CD8-positive, alpha-beta memory T cell (primary cell): ENCODE measurements around the gene TTC28. TPM values are rescaled to one million over a fixed set of nuclear protein-coding genes. Genes with fewer than 3 reads are reported as not detected.

Experiments
- CTCF ChIA-PET: fragments of 350-600 bp; sonication (Branson Sonifier 250); formaldehyde crosslinking; loops from one replicate; lab custom pipeline; 2021; ENCODE audit warnings: antibody characterized with exemption; lab: Charles Lee
- POLR2A ChIA-PET: fragments of 350-600 bp; sonication (Branson Sonifier 250); formaldehyde crosslinking; loops from one replicate; lab custom pipeline; 2021; ENCODE audit warnings: antibody characterized with exemption; lab: Charles Lee
- DNase-seq, 5 donors: peaks; one replicate each; pipeline versions ENCODE4 v3.0.0 to v3.0.0-alpha.2; 2020 to 2022; ENCODE audit warnings: mixed read lengths in 1 of 5
- H3K27ac ChIP-seq: one replicate; pipeline ENCODE4 v1.7.0; 2013; ENCODE audit warnings: low read depth, mild to moderate bottlenecking, low read length, moderate library complexity
- H3K27me3 ChIP-seq: 2 replicates; pipeline ENCODE4 v1.7.0; 2013; ENCODE audit warnings: low read length, mild to moderate bottlenecking; ENCODE audit not compliant: insufficient read depth, poor library complexity, severe bottlenecking
- H3K36me3 ChIP-seq: 2 replicates; pipeline ENCODE4 v1.7.0; 2013; ENCODE audit warnings: mild to moderate bottlenecking, low read length, moderate library complexity; ENCODE audit not compliant: insufficient read depth
- H3K4me1 ChIP-seq: 2 replicates; pipeline ENCODE4 v1.7.0; 2013; ENCODE audit warnings: mild to moderate bottlenecking, low read length, moderate library complexity; ENCODE audit not compliant: insufficient read depth
- H3K4me3 ChIP-seq: 2 replicates; pipeline ENCODE4 v1.7.0; 2013; ENCODE audit warnings: mild to moderate bottlenecking, low read length
- H3K9me3 ChIP-seq: 2 replicates; pipeline ENCODE4 v1.7.0; 2013; ENCODE audit warnings: mild to moderate bottlenecking, low read length
- H3K27ac Mint-ChIP-seq, 8 donors: one replicate each; pipeline ENCODE4 v1.8.0; 2020 to 2021; ENCODE audit warnings: mixed read lengths in 8 of 8, mild to moderate bottlenecking in 6 of 8, inconsistent platforms in 3 of 8, moderate library complexity in 3 of 8
- H3K27me3 Mint-ChIP-seq, 2 donors: one replicate each; pipeline ENCODE4 v1.8.0; 2020 to 2021; ENCODE audit warnings: mixed read lengths in 2 of 2, mild to moderate bottlenecking in 1 of 2, moderate library complexity in 1 of 2
- H3K36me3 Mint-ChIP-seq, 3 donors: one replicate each; pipeline ENCODE4 v1.8.0; 2020 to 2021; ENCODE audit warnings: mixed read lengths in 3 of 3, inconsistent platforms in 1 of 3, mild to moderate bottlenecking in 1 of 3
- H3K4me1 Mint-ChIP-seq, 3 donors: one replicate each; pipeline ENCODE4 v1.8.0; 2020 to 2021; ENCODE audit warnings: mixed read lengths in 3 of 3, inconsistent platforms in 1 of 3, mild to moderate bottlenecking in 1 of 3
- H3K4me3 Mint-ChIP-seq, 7 donors: one replicate each; pipeline ENCODE4 v1.8.0; 2020 to 2021; ENCODE audit warnings: mixed read lengths in 7 of 7, mild to moderate bottlenecking in 6 of 7, moderate library complexity in 4 of 7, inconsistent platforms in 2 of 7
- H3K9me3 Mint-ChIP-seq, 5 donors: one replicate each; pipeline ENCODE4 v1.8.0; 2020 to 2022; ENCODE audit warnings: mixed read lengths in 5 of 5, mild to moderate bottlenecking in 3 of 5, moderate library complexity in 2 of 5, inconsistent platforms in 1 of 5
- polyA plus RNA-seq: library from polyadenylated mRNA; unstranded; fragments of 300-500 nt; fragmentation: Illumina TruSeq; gene quantifications from one replicate; pipeline ENCODE4 v1.2.3, GENCODE V29; 2021
- total RNA-seq, 2 experiments: library from RNA; stranded (reverse); gene quantifications; one replicate each; pipeline ENCODE4 v1.2.3, GENCODE V29; 2021

TTC28 gene
- total and polyA plus RNA-seq, 3 experiments from 2014 or later = 0.24 to 0.60 (median 0.51) TPM

DNA sequence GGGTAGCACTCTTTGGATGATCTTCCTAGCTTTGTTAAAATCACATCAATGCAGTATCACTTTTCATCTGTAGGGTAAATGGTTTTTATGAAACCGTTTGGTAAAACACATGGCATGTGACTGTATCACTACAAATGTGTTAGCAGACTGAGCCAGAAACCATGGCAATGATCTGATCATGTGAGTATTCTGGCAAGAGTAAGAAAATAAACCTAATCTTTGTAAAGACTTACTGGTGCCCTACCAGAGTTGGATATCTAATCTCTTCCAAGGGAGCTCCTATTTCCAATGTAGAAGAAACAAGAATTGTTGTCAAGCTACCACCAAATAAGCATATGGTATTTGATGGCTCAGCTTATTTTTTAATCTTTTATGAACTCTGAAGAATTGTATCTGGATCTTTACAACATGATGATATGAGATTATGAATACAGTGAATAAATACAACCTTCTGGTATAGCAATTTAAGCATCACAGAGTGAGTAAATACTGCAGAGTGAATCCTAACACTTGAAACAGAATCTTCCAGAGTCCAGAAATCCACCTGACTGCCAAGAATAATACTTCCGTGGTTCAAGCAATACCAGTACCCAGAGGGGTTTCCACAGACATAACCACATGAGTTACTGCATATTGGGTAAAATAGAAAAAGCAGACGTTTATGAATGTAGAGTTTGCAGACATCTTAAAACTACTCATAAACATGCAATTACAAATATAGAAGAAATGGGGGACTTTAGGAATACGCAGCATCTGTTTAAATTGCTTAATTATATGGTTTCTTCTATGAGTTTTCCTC is 238.8 kb downstream of the TTC28 start:
- DNase-seq = no peak
- Mint-ChIP-seq H3K9me3 (no peaks in the 10 kb centered on the region), H3K4me3 (no peak overlapping the region), H3K4me1 (peaks cover 7 to 17% (median 12%) of the 10 kb centered on the region in 3 donors), H3K27me3 (peaks cover 35 to 57% of the 10 kb centered on the region in 2 donors), H3K27ac (no peak overlapping the region), H3K36me3 (no peaks in the 10 kb centered on the region)
- Histone ChIP-seq H3K4me1 (peaks cover 5% of the 10 kb centered on the region), H3K4me3 (no peak overlapping the region), H3K9me3 (no peaks in the 10 kb centered on the region), H3K27ac (no peak overlapping the region), H3K36me3 (no peaks in the 10 kb centered on the region), H3K27me3 (no peaks in the 10 kb centered on the region)
- CTCF ChIA-PET = no interaction called here
- POLR2A ChIA-PET = no interaction called here

DNA sequence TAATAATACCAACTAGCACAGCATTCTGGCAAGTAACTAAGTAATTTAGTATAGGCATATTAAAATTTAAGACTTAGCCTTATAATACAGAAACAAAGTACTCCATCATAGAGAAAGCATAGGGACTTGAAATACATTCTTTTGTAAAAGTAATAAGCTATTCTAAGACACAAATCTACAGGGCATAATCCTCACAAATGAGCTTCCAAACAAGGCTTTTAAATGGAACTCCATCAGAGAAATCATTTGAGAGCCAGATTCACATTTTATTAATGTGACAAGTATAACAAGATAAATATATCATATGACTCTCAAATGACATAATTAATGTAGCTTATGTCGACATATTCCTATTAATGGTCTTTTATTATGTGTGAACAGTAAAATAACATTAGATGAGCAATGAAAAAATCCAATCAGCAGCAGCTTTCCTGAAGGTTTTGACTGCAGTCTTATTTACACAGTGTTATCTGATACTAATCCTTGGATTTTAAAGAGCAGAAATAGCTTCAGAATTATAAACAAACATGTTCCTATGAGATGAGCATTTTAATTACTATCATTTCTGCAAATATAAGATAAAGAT is 241.4 kb downstream of the TTC28 start:
- Mint-ChIP-seq H3K27me3 (peaks cover 32 to 38% of the 10 kb centered on the region in 2 donors), H3K9me3 (no peaks in the 10 kb centered on the region), H3K4me3 (no peak overlapping the region), H3K36me3 (no peaks in the 10 kb centered on the region), H3K27ac (no peak overlapping the region), H3K4me1 (peaks cover 7 to 15% (median 9%) of the 10 kb centered on the region in 3 donors)
- no peak overlapping the region for H3K27ac ChIP-seq
- H3K9me3 ChIP-seq = no peaks in the 10 kb centered on the region
- H3K4me3 ChIP-seq = no peak overlapping the region
- H3K4me1 ChIP-seq = peaks cover 5% of the 10 kb centered on the region
- no peaks in the 10 kb centered on the region for H3K27me3 ChIP-seq
- H3K36me3 ChIP-seq = no peaks in the 10 kb centered on the region
- ChIA-PET CTCF (no interaction called here), POLR2A (no interaction called here)
- DNase-seq = no peak

DNA sequence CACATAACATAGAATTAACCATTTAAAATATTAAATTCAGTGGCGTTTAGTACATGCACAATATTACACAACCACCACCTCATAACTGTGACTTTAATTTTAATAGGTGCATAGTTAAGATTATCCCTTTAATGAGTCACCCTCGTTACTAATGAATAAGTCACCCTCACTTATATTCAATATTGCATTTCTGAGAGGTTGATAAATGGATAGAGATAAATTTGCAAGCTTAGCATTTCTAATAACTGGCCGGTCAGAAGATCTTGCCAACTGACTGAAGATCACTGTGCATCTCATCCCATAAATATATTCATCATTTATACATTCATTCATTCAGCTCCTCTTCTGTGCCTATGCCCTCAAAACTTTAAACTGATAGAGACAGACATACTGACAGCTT is 243.7 kb downstream of the TTC28 start:
- Mint-ChIP-seq H3K36me3 (no peaks in the 10 kb centered on the region), H3K27ac (no peak overlapping the region), H3K4me1 (no peaks in the 10 kb centered on the region), H3K27me3 (peaks cover 14 to 30% of the 10 kb centered on the region in 2 donors), H3K9me3 (no peaks in the 10 kb centered on the region), H3K4me3 (no peak overlapping the region)
- H3K4me3 ChIP-seq = no peak overlapping the region
- H3K9me3 ChIP-seq = no peaks in the 10 kb centered on the region
- CTCF ChIA-PET = no interaction called here
- H3K27ac ChIP-seq = no peak overlapping the region
- H3K36me3 ChIP-seq = no peaks in the 10 kb centered on the region
- H3K4me1 ChIP-seq = no peaks in the 10 kb centered on the region
- DNase-seq = no peak
- POLR2A ChIA-PET = no interaction called here
- H3K27me3 ChIP-seq = no peaks in the 10 kb centered on the region

DNA sequence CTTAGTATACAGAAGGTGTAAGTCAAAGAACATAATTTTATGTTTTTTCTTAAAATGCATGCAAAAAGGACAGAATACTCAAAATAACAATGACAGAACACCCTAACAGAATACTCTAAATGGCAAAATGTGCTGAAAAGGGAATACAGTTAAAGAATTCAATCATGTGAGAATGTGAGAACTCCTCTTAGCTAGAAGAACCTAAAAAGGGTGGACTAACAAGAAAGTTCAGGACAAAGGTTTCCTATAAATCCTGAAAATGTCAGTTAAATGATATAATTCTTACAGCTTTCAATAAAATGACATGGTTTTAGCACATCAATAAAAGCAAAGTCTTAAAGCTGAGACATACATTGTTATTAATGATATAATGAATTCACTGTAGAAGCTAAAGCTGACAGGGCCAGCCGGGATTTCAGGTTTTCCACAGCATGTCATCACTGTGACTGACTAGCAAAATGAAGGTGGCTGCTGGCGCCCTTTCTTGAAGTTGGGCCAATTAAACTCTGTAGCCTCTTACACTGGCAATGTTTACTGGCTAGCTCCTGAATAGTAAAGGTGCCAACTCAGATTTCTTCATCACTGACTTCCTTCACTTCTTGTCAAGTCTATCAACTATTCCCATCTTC is 244.4 kb downstream of the TTC28 start:
- H3K4me3 ChIP-seq = no peak overlapping the region
- no peaks in the 10 kb centered on the region for H3K27me3 ChIP-seq
- ChIA-PET POLR2A (no interaction called here), CTCF (no interaction called here)
- no peaks in the 10 kb centered on the region for H3K4me1 Mint-ChIP-seq
- H3K36me3 ChIP-seq = no peaks in the 10 kb centered on the region
- H3K4me1 ChIP-seq = no peaks in the 10 kb centered on the region
- no peak overlapping the region for H3K27ac Mint-ChIP-seq
- H3K36me3 Mint-ChIP-seq = no peaks in the 10 kb centered on the region
- DNase-seq = no peak
- peaks cover 10 to 23% of the 10 kb centered on the region in 2 donors for H3K27me3 Mint-ChIP-seq
- no peaks in the 10 kb centered on the region for H3K9me3 ChIP-seq
- no peaks in the 10 kb centered on the region for H3K9me3 Mint-ChIP-seq
- H3K4me3 Mint-ChIP-seq = no peak overlapping the region
- no peak overlapping the region for H3K27ac ChIP-seq

DNA sequence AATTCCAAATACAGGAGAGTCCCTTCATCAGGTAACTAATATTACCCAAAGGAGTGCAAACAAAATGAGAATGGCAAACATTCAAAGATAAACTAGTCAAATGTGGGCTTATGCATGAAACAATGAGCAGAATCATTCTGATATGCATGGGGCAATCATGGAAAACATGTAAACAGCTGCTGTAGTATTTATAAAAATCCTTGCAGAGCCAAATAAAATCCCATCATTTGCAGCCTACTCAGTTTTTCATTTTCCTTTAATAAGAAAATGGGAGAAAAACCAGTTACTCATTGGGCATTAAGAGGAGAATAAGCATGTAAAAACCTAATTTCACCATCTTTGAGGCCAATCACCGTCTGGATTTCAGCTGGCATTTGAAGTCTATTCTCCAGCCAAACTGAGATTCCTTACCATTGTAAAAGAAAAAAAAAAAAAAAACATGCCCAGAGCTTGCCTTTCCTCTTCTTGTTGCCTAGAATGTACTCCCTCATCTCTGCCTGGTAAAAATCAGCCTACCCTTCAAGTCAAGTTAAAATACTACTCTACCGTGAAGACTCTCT is 249.1 kb downstream of the TTC28 start:
- Mint-ChIP-seq H3K27me3 (peaks cover 6 to 15% of the 10 kb centered on the region in 2 donors), H3K4me3 (no peak overlapping the region), H3K27ac (no peak overlapping the region), H3K9me3 (no peaks in the 10 kb centered on the region), H3K4me1 (no peaks in the 10 kb centered on the region), H3K36me3 (no peaks in the 10 kb centered on the region)
- H3K4me1 ChIP-seq = no peaks in the 10 kb centered on the region
- DNase-seq = no peak
- POLR2A ChIA-PET = no interaction called here
- no peaks in the 10 kb centered on the region for H3K27me3 ChIP-seq
- CTCF ChIA-PET = no interaction called here
- no peak overlapping the region for H3K4me3 ChIP-seq
- H3K9me3 ChIP-seq = no peaks in the 10 kb centered on the region
- H3K27ac ChIP-seq = no peak overlapping the region
- H3K36me3 ChIP-seq = no peaks in the 10 kb centered on the region

DNA sequence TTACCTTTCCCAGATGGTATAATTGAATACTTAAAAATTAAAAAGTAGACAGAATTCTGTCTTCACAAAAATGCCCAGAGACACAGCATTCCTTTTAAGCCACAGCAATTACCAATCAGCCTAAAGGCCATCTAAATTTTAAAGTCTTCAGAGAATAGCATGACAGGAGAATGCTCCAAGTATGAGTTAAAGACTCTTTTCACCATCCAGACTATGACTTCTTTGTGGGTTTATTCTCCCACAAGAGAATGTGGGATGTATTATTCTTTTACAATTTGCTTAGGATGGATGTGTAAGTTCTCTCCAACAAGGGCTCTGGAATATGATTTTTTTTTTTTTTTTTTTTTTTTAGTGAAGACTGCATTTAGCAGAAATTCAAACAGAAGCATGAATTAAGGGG is 249.9 kb downstream of the TTC28 start:
- peaks cover 5 to 15% of the 10 kb centered on the region in 2 donors for H3K27me3 Mint-ChIP-seq
- H3K36me3 Mint-ChIP-seq = no peaks in the 10 kb centered on the region
- Histone ChIP-seq H3K27me3 (no peaks in the 10 kb centered on the region), H3K9me3 (no peaks in the 10 kb centered on the region), H3K27ac (no peak overlapping the region), H3K4me3 (no peak overlapping the region), H3K36me3 (no peaks in the 10 kb centered on the region), H3K4me1 (no peaks in the 10 kb centered on the region)
- H3K4me1 Mint-ChIP-seq = no peaks in the 10 kb centered on the region
- no peak overlapping the region for H3K27ac Mint-ChIP-seq
- ChIA-PET POLR2A (no interaction called here), CTCF (no interaction called here)
- no peak overlapping the region for H3K4me3 Mint-ChIP-seq
- no peak for DNase-seq
- no peaks in the 10 kb centered on the region for H3K9me3 Mint-ChIP-seq

DNA sequence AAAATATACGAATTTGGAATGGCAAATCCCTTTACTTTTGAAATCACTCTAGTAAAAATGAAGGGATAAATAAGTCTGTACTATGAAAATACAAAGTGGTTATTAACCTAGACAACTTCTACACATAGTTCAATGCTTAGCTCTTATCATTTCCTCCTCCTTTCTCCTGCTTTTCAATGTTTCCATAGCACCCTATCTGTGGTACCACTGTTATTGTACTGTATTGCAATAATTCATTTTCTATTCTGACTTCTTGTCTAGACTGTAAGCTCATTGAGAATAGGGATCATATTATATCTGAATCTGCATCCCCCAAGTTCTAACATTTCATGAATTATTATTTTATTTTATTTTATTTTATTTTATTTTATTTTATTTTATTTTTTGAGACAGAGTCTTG is 251.4 kb downstream of the TTC28 start:
- CTCF ChIA-PET = no interaction called here
- POLR2A ChIA-PET = no interaction called here
- no peak overlapping the region for H3K27ac Mint-ChIP-seq

More for the DNA sequence above, 251.4 kb downstream of the TTC28 start:
- H3K27ac ChIP-seq = no peak overlapping the region
- Mint-ChIP-seq H3K9me3 (no peaks in the 10 kb centered on the region), H3K4me3 (no peak overlapping the region), H3K27me3 (peaks cover 0 to 20% of the 10 kb centered on the region in 2 donors), H3K4me1 (no peaks in the 10 kb centered on the region), H3K36me3 (no peaks in the 10 kb centered on the region)
- no peak overlapping the region for H3K4me3 ChIP-seq
- H3K9me3 ChIP-seq = no peaks in the 10 kb centered on the region
- H3K4me1 ChIP-seq = no peaks in the 10 kb centered on the region
- H3K27me3 ChIP-seq = no peaks in the 10 kb centered on the region
- DNase-seq = no peak
- no peaks in the 10 kb centered on the region for H3K36me3 ChIP-seq
